GM21526 (cell line): Measurements from ENCODE around the gene PCBD1.

ENCODE experiments used
- ATAC-seq: cut with Tn5 transposase; IDR thresholded peaks from one replicate; pipeline ENCODE4 v1.9.1; 2021; ENCODE audit warnings: moderate library complexity; ENCODE audit not compliant: unreplicated experiment, low FRiP score

Gene PCBD1

DNA sequence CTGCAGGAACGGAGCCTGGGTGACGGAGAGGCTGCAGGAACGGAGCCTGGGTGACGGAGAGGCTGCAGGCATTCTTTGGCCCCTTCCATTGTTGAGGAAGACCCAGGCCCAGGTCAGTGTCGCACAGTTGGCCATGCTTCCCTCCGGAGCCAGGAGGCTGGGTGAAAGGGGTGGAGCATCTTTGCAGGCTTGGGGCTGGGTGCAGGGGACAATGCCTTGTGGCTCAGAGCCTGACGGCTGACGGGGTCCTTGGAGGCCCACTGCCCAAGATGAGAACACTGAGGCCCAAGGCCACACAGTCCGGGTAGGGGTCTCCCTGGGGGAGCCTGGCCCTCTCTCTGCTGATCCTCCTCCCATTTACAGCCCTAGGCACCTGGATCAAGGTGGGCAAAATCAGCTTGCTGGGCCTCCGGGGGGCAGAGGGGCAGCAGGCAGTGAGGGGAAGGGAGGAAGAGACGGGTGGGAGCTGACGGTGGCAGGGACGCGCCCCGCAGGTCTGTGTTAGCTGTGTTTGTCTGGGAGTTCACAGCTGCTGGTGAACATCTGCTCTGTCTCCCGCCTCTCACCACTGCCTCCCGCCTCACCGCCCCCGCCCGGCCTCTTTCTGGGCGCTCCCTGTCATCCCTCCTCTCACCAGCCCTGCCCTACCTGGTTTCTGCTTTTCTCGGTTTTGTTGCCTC, 30.6 kb upstream of the PCBD1 start:
- no peak for ATAC-seq

GRCh38 chr10:70917635-70918034, 29.3 kb upstream of the PCBD1 start:
- no peak for ATAC-seq

GRCh38 chr10:70917226-70917625, 28.9 kb upstream of the PCBD1 start:
- ATAC-seq, result no peak

DNA sequence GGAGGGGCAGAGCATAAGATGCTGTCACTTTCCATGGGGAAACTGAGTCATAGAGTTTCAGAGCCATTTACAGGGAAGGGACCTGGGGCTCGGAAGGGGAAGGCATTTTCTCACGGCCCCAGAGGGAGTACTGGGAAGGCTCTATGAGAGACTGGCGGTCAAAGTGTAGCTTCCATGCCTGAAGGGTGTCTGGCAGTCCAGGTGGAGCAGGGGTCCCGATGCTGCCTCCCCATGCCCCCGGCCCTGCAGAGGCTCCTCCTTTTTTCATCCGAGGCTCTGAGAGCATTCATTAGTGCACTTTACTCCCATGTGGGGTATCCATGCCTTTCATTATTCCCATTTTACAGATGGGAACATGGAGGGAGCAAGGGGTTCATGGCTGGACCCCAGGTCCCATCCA, 27.9 kb upstream of the PCBD1 start:
- ATAC-seq, result no peak

DNA sequence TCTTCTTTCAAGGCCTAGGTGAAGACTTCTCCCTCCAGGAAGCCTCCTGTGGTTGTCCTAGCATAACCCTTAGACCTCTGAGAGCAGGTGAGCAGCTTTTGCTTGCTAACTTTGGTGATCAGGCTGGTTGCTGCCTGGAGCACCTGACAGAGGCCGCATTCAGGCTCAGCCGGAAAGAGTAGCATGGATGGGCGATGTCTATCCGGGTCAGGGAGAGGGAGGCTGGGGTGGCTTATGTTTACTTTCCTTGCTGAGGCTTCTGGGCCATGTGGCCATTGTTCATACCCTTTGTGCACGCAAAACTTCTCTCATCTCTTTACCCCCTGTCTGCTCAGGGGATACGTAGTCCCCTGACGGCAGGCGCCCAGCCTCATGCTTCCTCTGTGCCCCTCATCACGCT, 27.4 kb upstream of the PCBD1 start:
- ATAC-seq, result no peak

GRCh38 chr10:70915206-70915605, 26.8 kb upstream of the PCBD1 start:
- ATAC-seq, result no peak

- ATAC-seq, result no peak
Measured at GRCh38 chr10:70914316-70914864, 26.0 kb upstream of the PCBD1 start.

DNA sequence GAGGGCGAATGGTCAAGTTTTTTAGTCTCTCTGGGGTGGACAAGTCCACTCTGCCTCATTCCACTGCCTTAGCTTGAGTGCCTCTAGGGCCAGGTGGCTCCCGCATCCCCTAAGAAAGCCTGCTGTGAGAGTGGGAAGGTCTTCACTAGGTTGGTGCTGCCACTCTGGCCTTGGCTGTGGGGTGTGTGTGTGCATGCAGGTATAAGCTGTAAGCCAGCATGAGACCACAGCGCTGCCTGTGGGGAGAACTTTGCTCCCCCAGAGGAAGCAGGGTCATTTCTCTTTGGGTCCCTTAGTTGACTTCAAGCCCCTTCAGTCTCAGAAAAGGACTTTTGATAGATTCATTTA, 25.5 kb upstream of the PCBD1 start:
- ATAC-seq, result no peak

DNA sequence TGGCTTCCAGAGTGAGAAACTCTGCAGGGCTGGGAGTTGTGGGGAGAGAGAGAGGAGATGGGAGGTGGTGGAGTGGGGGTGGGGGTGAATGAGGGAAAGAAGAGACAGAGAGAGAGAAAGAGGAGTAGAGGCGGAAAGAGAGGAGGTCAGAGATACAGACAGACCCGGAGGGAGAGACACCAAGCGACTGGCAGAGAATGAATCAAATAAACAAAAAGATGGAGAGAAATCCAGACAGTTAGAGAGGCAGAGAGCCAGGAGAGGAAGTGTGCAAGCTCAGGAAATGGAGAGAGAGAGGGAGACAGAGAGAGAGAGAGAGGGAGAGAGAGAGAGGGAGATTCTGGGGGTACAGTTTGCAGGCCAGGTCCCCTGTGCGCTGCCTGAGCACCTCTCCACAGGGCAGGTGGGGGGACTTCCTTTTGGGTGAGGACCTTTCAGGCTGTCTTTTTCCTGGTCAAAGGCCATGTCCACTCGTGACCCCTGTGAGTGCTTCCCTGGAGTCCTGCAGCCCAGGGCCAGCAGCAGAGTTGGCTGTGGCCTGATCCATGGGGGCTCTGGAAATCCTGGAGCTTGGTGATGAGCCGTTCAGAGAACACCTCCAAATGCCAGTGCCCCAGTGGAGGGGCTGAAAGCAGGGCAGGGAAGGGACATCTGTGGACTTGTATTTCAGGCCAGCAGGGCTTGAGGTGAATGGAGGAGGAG, 25.0 kb upstream of the PCBD1 start:
- ATAC-seq, result no peak

- no peak for ATAC-seq
Measured at GRCh38 chr10:70912556-70912955, 24.2 kb upstream of the PCBD1 start.

GRCh38 chr10:70911386-70911785, 23.0 kb upstream of the PCBD1 start:
- ATAC-seq, result no peak

DNA sequence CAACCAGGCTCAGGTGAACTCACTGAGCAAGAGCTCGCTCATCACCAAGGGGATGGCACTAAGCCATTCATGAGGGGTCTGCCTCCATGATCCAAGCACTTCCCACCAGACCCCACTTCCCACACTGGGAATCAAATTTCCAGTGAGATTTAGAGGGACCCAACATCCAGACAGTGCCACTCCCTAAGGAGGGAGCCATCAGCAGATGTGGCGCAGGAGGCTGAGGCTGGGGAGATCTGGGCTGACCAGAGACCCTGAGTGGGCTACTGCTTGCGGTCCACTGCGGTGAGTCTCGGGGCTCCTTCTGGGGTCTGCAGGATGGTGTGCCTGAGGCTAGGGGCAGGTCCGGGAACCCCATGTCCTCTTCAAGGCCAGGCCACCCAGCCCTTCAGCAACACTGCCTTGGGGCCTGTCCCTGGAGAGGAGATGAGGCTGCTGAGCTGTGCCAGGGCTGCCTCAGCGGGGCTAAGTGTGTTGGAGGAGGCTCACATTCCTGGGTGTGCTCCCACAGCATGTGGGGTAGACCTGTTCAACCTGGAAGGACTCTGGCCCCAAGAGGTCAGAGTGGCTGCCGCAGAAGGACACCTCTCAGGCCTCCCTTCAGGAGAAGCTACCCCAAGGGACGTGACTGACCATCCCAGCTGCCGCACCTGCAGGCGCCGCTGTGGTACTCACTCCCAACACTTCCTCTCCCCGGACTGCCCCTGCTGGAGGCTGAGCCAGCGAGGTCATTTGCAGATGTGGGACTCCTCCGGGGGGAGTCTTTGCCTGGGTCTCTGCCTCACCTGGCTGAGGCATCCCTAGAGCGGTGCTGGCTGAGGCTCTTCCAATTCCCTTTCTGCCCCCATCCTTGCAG, 22.3 kb upstream of the PCBD1 start:
- ATAC-seq, result no peak

- ATAC-seq, result no peak
Measured at GRCh38 chr10:70909326-70909935, 21.1 kb upstream of the PCBD1 start.

DNA sequence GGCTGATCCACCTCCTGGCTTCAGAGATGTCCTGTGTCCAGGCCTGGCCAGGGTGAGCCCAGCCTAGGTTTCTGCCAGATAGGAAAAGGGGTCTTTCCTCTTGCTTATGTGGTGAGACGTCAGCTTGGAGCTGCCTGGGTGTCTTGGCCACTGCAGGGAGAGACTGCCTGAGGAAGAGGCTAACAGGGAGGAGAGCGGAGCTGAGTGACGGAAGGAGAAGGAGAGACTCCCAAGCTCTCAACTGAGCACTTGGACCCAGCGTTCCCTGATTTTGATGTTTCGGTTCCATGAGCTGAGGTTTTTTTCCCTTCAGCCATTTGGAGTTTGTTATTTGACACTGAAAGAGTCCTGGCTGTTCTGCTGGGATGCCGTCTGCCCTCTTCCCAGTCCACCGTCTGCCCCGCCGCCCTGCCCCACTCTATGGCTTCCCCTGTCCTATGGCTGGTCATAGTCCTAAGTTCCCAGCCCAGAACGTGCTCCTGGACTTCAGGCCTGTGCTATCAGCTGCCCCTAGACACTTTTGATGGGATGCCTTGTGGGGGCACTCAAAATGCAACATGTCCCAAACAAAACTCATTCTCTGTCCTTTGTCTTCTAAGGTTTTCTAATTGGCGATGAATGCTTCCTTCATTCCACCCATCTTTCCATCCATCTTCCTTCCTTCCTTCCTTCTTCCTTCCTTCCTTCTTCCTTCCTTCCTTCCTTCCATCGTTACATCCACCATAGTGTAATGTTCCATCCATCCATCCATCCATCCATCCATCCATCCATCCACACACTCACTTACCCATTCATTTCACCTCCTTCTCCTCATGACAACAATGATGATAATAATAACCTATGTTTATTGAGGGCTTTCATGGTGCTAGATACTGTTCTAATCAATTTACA, 20.3 kb upstream of the PCBD1 start:
- no peak for ATAC-seq

DNA sequence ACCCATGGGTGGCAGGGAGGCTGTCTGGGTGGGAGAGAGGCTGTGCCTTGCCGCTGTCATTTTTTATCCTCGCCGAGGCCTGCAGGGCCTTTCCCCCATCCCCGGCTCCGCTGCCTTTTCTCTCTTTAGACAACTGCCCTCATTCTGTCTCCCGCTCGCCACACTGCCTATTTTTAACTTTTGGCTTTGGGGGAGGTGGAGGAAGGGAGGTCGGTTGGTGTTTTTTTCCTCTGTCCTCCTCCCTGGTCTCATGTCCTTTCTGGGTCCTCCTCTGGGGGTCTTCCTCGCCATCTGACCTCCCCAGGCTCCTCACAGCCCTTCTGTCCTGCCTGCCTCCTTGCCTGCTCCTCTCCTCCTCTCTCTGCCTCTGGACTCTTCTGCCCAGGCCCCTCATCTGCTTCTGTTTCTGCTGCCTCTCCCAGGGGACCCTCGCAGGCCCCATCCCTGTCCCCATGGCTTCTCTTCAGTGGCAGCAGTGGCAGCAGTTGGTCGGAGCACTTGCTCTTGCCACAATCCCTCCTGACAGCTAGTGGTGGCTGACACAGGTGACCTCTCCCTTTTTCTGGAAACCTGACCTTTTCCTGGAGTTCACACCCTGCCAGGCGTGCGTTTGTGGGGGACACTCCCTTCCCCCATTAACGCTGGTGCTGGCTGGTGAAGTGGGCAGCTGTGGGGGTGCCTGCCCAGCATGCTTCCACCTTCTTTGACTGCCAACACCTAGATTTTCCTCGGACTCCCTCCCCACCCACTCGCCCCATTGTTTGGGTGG, 19.5 kb upstream of the PCBD1 start:
- no peak for ATAC-seq

- no peak for ATAC-seq
Measured at GRCh38 chr10:70906953-70907636, 18.7 kb upstream of the PCBD1 start.

- ATAC-seq, result no peak
Measured at GRCh38 chr10:70906031-70906783, 17.8 kb upstream of the PCBD1 start.
